ENCODE results near the gene PHETA2.
"Not testable (repeated sequence)": the region's sequence is repeated elsewhere in the genome, so short reads cannot be mapped to it uniquely, and the experiment has no call there.

The PHETA2 gene

GRCh38 chr22:42070517-42071422 lies 3.3 kb upstream of the PHETA2 start, which contains the start of gene NAGA:
Gene NAGA, minus strand, starts transcription at chr22:42070812. Its CDS starts 515 bp downstream, at chr22:42070297.
- DNase-seq, result peak; percentile 90

- DNase-seq, result not testable (repeated sequence)
Measured at GRCh38 chr22:42071508-42071907, 2.5 kb upstream of the PHETA2 start.

DNA sequence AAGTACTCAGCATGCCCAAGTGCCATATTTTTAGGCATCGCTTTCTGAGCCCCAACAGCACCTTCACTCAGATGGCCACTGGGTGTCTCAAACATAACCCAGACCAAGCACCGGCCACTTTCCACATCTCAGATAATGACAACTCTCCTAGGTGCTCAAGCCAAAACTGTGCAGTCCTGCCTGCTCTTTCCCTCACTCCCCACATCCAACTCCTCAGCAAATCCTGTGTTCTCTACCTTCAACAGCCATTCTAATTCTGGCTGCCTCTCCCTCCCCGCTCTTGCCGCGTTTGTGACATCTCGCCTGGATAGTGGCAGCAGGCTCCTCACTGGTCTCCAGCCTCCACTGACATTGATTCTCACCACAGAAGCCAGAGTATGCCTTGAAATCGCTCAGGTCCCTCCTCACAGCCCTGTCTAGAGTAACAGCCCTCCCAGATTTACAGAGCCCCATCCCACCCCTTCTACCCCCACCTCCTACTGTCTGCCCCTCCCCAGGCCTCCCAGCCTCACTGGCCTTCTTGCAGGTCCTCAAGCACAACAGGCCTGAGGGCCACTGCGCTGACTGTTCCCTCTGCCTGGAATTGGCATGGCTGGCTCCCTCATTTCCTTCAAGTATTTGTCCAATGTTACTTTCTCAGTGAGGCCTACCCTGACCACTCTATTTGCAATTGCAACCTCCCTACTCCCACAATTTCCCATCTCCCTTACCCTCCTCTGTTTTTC lies 1.3 kb upstream of the PHETA2 start:
- no peak for DNase-seq

- DNase-seq, result no peak
Measured at GRCh38 chr22:42073621-42074041, 417 bp upstream of the PHETA2 start.

- DNase-seq, result no peak
Measured at GRCh38 chr22:42074846-42075676, 1.0 kb downstream of the PHETA2 start.

GRCh38 chr22:42076764-42077485 lies 2.9 kb downstream of the PHETA2 start:
- no peak for DNase-seq

DNA sequence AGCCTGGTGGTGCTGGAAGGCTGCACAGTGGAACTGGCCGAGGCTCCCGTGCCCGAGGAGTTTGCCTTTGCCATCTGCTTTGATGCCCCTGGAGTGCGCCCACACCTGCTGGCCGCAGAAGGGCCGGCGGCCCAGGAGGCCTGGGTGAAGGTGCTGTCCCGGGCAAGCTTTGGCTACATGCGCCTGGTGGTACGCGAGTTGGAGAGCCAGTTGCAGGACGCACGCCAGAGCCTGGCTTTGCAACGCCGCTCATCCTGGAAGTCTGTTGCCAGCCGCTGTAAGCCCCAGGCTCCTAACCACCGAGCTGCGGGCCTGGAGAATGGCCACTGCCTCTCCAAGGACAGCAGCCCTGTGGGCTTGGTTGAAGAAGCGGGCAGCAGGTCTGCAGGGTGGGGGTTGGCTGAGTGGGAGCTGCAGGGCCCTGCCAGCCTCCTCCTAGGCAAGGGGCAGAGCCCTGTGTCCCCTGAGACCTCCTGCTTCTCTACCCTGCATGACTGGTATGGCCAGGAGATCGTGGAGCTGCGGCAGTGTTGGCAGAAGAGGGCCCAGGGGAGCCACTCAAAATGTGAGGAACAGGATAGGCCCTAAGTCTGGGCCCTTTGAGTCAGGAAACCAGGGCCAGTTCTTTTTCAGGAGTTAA lies 3.6 kb downstream of the PHETA2 start:
- DNase-seq, result no peak

GRCh38 chr22:42078469-42079318 lies 4.6 kb downstream of the PHETA2 start:
- no peak for DNase-seq

- peak; percentile 98 for DNase-seq
Measured at GRCh38 chr22:42079319-42080251, 5.5 kb downstream of the PHETA2 start, which contains the start of gene SMDT1. Gene SMDT1, plus strand, starts transcription at chr22:42079700. Its CDS starts 69 bp downstream, at chr22:42079769.

DNA sequence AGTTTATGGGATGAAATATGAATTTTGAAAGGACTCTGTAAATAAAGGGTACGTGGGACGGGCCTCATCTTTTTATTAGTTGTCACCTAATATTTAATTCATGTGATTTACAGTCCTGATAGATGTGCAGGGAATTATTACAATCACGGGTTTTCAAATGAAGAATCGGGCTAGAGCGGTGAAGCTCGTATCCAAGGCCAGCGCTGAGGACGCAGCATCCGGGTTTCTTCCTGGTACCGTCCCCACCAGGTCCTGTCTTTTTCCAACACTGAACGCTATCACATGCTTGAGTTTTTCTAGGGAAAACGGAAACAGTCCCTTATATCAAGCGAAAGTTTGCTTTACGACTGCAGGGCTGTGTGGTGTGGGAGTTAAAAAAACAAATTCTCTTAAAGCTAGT lies 6.2 kb downstream of the PHETA2 start:
- DNase-seq, result no peak

DNA sequence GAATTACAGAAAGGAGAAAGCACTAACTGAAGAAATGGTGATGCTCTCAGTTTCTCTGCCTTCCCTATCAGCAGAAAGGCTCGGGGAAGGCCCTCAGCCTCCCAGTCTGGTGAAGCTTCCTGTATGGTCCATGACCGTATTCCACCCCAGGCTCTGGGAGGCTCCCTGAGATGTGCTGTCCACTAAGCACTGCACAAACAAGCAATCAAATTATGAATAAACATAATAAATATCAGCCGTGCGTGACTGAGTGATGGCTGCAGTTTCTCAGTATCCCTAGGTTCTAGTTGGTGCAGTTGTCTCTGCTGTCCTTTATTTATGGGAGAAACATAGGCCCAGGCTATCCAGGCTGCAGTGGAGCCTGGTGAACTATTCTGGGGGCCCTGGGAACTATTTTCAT lies 9.1 kb downstream of the PHETA2 start:
- no peak for DNase-seq

DNA sequence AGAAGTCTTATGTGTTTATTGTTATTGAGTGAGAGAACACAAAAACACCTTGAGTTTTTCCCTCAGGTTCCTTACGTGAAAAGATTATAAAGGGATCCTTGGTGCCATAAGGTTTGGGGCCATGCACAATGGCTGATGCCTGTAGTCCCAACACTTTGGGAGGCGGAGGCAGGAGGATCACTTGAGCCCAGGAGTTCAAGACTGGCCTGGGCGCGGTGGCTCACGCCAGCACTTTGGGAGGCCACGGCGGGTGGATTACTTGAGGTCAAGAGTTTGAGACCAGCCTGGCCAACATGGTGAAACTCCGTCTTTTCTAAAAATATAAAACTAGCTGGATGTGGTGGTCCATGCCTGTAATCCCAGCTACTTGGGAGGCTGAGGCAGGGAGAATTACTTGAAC lies 10.8 kb downstream of the PHETA2 start:
- no peak for DNase-seq

GRCh38 chr22:42086051-42086450 lies 12.0 kb downstream of the PHETA2 start:
- no peak for DNase-seq

GRCh38 chr22:42090596-42091454 lies 16.8 kb downstream of the PHETA2 start, which contains the start of gene NDUFA6:
Gene NDUFA6, minus strand, starts transcription at chr22:42090772. Its CDS starts 28 bp downstream, at chr22:42090744.
- peak; percentile 98 for DNase-seq

- no peak for DNase-seq
Measured at GRCh38 chr22:42091455-42091782, 17.4 kb downstream of the PHETA2 start.

- no peak for DNase-seq
Measured at GRCh38 chr22:42101199-42101598, 27.2 kb downstream of the PHETA2 start.

DNA sequence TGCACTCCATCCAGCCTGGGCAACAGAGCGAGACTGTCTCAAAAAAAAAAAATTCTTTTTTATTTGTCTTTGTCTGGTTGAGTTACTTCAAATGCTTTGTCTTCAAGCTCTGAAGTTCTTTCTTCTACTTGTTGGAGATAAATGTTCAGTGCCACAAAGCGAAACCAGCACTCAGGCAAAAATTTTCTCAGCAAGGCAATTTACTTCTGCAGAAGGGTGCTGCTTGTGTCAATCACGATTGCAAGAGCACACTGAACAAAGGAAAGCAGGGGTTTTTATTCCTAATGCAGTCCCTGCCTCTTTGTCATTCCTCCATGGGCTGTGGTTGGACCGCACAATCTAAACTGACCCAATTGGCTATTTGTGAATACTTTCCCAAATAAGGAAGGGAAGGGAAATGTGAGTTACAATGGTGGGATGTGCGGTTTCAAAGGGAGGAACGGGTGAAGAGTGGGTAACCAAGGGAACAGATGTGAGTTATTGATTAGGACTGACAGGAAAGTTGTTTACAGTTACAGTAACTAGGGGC lies 30.3 kb downstream of the PHETA2 start:
- DNase-seq, result not testable (repeated sequence)

DNA sequence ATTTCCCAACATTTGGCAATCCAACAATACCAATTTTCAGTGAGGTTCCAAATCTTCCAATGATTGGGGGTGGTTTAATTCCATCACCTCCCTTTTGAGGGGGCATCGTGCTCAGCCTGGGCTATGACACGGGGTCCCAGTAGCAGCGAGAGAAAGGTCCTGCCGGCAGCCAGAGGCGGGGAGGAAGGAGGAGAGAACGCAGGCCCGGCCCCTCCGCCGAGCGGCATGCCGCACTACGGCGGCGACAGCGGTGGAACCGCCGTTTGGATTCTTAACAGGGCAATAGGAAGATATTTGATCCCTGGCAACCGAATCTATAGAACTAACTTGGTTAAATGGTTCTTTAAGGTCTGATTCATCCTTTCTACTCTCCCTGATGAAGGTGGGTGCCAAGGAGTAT lies 34.8 kb downstream of the PHETA2 start:
- DNase-seq, result no peak

Data from stimulated activated CD4-positive, alpha-beta T cell treated with anti-CD3 and anti-CD28 coated beads, Interleukin-4, amount 100 ng/mL, for 1 hour (primary cell).